Renal pelvis (tissue), 4 donors: ENCODE measurements around the gene ITGA8. TPM values are rescaled to one million over a fixed set of nuclear protein-coding genes. Genes with fewer than 3 reads are reported as not detected.

ENCODE experiments used
- DNase-seq: peaks from one replicate; pipeline ENCODE4 v3.0.0-alpha.2; 2013
- polyA plus RNA-seq, 3 donors: library from polyadenylated mRNA; unstranded; fragments of 120-200 nt; gene quantifications; one replicate each; pipeline ENCODE4 v1.2.1, GENCODE V29; 2013; ENCODE audit not compliant: insufficient read length in 3 of 3

Gene ITGA8
- polyA plus RNA-seq, 3 donors, result 27.8 to 46.1 (median 39.0) TPM

DNA sequence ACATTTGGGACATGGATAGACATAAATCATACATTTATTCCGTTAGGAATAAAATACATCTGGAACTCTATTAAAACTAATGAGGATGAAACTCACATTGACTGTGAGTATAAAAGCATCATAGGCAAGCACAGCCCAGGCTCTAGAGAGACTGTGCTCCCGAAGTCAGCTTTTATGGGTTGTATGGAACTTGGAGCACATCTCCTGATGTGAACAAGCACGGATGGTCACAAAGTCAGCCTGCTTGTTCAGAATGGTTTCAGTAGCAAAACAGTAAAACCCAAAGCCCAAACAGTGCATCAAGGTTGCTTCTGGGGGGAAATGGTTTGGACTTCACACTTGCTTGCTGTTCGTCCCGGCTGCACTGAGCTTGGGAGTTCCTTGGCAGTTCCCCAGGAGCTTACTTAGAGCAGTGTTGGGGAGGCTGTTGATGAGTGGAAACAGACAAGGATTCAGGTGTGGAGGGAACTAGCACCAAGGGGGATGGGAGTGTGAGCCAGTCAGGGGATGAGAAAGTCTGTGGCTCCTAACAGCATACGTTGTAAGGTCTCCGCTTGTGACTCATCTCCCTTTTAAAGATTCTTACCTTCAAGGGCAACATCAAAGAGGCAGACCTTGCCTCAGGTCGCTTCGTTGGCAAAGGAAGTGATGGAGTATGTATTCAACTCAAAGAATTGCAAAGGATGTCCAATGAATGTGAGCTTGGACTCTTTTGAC lies 19.7 kb upstream of the ITGA8 start:
- DNase-seq, result no peak

DNA sequence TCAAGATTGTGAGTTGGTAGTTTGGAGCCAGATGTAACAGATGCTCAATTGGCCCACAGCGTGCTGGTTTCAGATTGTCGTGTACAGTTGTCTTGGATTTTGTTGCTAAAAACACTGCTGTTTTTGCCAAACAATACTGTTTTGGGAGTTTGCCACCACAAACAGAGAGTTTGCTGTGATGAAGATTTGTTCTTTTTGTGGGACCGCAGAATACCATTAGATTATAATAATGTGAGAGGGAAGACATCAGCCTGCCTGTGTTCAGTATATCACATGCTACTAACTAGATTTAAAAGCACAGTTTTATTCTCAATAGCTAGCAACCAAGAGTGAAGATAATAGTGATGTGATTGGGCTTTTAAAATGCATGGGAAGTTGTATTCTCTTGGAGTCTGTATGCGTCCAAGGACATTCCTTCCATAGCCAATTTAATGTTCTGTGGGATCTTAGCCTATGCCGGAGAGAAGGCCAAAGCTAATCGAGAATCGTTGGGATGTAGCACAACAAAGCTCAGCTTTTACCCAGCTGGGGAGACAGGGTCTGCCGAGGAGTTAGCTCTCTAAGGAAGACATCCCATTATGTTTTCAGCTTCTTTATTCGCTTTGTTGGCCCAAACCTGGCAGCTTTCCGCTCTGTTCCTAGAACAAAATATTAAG lies 18.7 kb upstream of the ITGA8 start:
- peak; percentile 86 for DNase-seq

DNA sequence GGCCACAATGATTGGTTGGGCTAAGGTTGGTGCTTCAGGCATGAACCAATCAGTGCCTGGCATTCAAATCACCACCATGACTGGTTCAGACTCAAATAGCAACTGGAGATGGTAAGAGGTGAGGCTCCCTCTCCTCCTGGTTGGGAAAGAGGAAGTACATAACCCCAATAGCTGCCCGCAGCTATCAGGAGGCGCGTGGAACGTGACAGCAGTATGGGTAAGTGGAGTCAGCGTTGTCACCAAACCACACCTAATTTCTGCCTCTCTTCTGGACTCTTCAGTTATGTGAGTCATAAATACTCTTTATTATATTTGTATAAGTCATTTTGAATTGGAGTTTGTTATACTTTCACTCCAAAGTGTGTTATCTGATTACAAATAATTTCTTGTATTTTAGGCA lies 17.9 kb upstream of the ITGA8 start:
- no peak for DNase-seq

DNA sequence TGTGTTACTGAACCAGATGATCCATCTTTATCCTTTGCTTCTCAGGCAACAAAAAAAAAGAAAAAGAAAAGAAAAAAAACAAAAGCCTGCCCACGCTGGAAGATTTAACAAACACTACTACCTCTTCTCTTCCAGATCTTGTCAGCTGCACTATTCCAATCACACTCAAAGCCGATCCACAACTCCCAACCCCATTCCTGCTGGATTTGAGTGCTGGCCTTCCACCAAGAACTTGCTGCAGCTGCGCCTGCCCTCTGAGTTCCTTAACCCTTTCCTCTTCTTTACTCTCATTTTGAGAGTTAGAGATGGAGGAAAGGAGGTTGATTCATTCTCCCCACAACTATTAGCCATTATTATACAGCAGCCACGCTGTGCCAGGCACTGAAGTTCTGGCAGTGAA lies 16.0 kb upstream of the ITGA8 start:
- no peak for DNase-seq

DNA sequence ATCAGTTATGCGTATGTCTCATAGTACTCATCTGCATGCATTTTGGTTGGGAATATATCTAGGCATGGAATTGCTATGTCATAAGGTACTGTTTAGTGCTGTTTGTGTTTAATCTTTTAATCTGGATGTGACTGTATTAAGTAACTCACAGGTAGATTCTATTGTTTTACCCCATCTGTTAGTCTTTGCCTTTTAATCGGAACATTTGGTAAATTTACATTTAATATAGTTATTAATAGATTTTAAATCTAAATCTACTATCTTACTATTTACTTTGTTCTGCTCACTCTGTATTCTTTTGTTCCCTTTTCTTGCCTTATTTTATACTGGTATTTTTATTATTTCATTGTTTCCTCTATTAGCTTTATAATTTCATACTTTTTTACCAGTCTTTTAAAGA lies 10.6 kb upstream of the ITGA8 start:
- DNase-seq, result no peak

DNA sequence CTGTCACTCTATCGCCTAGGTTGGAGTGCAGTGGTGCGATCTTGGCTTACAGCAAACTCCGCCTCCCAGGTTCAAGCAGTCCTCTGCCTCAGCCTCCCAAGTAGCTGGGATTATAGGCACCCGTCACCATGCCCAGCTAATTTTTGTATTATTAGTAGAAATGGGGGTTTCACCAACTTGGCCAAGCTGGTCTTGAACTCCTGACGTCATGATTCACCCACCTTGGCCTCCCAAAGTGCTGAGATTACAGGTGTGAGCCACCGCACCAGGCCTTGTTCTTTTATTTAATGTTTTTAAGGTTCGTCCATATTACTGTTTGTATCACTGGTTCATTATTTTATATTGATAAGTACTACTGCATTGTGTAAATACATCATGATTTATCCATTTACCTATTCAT lies 10.2 kb upstream of the ITGA8 start:
- no peak for DNase-seq

DNA sequence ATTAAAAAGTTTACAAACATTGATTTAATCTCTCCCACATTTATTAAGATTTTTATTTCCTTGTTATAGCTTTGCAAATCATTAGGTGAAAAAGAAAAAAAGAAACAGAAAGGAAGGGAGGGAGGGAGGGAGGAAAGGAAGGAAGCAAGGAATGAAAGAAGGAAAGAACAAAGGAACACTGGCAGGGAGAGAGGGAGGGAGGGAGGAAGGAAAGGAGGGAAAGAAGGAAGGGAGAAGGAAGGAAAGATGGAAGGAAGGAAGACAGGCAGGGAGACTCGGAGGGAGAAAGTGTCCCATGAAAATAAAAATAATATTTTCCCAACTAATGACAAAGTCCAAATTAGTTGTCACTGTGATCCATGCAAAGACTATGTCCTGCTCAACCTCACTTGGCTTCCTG lies 6.3 kb upstream of the ITGA8 start:
- no peak for DNase-seq

DNA sequence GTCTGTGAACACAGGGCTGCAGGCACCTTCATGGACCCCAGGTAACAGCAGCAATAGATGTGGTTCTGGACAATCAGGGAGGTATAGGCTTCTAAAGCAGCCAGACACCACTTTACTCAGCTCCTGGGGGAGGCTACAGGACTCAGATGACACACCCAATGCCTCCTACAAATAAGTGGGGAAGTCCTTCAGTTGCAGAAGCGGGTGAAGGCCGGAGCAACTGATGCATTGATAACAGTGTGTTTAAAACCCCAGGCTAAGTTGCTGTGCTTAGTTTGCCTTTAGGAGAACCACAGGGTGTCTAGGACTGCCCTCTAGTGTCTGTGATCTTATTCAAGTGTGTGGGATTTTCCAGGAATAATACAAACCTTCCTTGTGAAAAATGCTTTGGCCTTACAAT lies 5.9 kb upstream of the ITGA8 start:
- peak; percentile 57 for DNase-seq

DNA sequence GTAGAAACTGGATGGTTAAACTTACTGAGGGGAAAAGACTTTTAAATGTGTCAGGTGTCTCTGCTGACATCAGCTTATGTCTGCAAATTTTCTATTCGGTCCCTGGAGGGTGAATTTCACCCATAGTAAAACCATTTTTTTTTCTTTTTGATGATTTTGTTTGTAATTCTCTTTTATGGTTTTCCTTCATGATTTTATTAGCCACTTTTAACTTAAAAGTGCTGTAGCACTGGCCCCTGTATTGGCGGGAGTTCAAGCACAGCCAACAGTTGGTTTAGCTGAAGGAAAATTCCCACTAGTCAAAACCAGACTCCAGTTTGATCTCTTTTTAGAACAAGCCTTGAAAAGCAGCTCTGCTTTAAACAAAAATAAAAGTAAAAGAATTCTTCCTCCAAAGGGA lies 5.0 kb upstream of the ITGA8 start:
- no peak for DNase-seq

DNA sequence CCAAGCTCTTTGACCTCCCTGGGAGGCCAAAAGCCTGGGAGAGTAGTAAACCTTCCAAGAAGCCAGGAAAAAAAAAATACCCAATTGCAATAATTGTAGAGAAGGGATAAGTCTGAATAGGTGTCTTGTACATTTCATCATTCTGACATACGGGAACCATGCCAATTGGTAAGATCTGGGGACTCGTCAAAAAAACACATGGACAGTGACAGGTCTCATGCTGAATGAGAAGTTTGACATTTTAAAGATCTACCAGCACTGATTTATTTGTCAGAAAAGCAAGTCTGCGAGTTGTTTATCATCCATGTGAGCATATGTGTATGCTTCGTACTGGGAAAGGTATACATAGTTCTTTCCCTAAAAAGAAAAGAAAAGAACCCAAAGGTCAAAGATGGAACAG lies 4.1 kb upstream of the ITGA8 start:
- DNase-seq, result no peak

DNA sequence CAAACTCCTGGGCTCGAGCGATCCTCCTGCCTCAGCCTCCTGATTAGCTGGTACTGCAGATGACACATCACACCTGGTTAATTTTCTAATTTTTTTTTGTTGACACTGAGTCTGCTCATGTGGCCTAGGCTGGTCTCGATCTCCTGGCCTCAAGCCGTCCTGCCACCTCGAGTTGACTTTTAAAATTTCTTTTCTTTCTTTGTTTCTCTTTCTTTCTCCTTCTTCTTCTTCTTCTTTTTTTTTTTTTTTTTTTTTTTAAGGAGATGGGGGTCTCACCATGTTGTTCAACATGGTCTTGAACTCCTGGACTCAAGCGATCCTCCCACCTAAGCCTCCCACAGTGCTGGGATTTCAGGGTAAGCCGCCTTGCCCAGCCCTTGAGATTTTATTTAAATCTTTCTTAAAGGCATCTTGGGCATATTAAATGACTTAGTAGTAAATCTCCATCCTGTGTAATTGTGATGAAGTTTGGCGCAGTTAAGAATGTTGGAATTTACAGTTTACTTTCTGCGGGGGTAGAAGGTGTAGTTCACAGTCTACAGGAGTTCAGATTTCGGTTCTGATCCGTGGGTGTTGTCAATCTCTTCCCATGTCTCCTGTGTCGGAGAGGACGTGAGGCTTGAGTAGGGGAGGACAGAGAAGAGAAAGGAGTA lies 1.0 kb upstream of the ITGA8 start:
- peak; percentile 81 for DNase-seq

DNA sequence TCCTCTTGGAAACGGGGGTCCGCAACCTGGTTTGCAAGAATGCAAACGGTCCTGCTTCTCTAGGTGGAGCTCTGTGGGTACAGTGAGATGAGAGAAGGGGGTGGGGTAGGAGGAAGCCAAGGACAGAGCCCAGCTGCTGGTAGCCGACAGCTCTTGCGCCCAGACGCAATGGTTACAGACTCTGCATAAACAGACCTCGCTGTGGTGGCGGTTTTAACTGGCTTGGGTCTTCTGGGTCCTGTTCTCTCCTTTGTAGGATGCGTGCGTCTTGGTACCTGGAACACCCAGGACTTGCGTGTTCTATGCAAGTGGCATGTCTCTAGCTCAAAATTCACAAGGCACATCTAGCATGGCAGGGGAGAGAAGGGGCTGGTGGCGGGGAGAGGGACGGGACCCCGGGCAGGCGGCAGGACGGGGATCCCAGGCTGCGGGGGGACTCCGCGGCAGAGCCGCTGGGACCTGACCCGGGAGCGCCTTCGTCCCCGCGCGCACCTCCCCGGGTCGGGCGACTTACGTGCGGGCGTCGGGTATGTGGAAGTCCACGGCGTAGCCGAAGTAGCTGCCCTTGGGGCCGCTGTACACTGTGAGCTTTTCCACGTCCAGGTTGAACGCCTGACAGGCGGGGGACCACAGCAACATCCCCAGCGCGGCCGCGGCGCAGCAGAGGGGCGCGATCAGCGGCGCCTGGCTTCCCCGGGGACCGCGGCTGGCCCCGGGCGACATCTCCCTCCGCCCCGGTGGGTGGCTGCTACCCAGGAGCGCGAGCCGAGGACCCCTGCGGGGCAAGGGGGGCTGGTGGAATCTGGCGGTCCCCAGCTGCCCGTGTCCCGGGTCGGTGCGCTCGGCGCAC lies 448 bp downstream of the ITGA8 start:
- DNase-seq, result peak; percentile 60

DNA sequence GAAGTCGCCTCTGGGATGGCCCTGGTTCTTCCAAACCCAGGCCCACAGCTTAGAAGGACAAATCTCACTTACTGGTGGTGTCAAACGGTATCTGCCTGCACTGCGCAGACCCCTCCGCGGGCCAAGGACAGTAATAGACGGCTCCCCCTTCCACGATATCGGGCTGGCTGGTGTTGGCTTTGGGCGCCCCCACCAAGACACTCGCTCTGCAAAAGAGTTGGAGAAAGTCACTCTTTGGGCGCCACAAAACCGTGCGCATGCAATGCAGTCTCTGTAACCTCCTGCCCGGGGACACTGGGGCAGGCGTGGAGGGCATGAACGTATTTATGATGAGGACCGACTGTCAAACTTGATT lies 1.1 kb downstream of the ITGA8 start:
- no peak for DNase-seq

DNA sequence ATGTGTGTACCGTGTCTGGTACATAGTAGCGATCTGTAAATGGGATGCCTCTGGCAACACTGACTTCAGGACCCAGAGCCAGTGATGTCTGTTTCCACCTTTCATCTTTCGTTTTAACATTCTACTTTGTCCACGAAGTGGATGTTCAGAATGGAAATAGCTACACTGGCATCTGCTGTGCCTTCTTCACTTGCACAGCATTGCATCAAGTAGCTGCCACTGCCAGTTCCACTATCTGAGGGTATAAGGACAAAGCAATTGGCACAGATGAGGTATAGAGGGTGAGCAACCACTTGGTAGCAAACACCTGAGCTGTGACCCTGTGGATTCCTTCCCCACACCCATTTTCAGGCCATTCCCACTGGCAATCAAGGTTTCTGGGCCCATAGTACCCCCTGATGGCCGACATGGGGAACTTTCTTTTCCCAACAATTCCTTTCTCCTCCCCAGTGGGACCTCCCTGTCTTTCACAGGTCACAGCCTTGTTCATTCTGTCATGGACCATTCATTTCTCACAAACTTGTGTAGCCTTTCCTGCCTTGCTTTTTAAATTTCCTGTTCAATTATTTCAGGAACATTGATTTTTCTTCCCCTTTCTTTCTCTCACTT lies 4.0 kb downstream of the ITGA8 start:
- no peak for DNase-seq

DNA sequence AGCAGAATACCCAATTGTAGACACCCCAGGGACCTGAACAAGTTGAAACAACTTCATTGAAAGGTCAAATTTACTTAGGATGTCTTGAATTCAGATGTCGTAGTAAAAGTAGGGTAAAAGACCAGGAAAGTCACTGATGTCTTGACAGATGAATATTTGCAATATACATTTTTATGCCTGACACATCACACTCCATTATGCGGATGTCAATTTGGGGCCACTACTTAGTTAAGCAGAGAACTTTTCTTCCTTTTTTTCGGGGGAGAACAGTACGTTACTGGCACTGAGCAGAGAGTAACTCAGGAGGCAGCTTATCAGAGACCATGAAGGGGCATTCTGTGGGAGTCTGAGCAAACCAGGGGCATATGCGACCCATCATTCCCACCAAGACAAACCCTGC lies 4.9 kb downstream of the ITGA8 start:
- DNase-seq, result no peak

DNA sequence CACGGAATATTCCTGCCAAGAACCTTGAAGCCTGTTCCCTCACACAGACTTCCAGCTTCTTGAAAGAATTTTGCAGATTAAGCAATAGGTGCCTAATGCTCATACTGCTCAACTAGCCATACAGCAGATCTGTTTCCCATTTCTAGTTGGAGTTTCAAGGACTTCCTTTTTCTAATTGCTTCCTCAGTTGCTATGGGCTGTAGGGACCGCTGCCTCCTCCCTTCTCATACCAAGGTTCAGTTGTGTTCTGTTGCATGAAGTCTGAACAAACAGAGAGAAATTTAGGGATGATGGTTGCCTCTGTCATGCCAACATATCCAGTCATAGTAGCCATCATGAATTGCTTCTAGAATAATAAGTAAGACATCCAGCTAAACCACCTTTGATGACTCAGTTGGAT lies 6.8 kb downstream of the ITGA8 start:
- no peak for DNase-seq

DNA sequence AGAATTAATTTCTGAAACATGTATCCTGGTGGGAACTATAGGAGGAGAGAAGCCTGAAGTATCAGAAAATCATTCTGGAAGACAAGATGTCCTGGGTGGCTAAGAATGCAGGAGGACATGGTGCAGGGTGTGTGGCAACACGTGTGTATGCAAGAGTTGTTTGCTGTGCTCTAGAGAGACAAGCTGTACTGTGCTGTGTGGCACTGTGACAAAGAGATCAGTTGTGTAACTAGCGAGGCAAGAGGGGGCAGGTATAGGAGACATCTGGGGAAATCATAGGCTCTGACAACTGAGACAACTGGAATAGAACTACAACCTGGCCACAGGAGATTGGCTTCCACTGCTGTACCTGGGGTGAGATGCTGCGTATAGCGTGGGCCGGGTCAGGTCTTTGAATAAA lies 9.3 kb downstream of the ITGA8 start:
- DNase-seq, result no peak

DNA sequence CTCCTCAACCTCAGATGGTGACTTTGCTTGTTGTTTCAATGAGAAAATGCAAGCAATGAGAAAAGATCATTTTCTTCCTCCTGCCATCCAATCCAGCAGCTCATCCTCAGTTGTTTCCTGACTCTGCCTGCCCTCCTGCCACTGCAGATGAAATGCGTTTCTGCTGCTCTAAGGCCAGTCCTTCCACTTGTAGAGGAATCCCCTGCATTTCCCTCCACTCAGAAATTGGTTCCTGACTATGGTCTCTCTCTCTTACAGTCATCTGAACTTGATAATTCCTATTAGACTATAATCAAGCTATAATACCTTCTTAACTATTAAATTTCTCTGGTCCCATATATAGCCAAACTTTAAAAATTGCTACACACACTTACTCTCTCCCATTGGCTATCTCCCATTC lies 14.4 kb downstream of the ITGA8 start:
- no peak for DNase-seq

DNA sequence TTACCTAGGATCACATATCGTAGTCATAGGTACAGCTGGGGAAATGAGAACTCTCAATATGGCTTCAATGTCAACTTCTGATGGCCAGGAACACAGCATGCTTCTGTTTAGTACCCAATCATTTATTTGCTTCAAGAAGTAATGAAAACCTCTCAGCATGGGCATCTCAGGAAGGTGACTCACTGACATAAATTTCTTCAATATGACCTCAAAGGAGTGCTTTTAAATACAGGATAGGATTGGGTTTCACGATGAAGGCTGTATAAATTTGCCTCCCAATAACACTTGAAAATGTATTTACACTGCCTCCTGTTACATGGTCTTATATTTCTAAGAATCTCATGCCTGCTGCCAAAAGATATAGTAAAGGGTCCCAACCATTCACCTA lies 15.1 kb downstream of the ITGA8 start:
- no peak for DNase-seq

DNA sequence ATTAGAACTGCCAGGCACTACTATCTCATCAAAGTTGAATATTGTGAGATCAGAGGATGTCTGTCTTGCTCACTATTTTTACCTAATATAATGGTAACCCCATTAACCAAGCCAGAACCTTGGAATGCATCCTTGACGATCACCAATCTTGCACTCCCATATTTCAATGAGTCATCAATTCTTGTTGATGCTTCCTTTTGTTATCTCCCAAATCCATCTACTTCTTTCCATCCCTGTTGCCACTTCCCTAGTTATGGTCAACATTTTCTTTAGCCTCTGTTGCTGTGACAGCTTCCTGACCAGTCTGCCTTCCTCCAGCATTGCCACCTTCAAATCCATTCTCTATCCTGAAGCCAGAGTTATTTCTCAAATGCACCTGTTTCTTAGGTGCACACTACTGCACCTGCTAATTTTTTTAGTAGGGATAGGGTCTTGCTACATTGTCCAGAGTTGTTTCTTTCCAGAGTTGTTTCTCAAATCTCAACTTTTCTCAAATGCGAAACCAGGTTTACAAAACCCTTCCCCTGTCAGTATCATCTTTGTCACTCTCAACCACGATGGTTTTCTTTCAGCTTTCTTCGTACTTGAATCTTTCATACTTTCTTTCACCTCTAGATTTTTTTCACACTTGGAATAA lies 15.7 kb downstream of the ITGA8 start:
- DNase-seq, result no peak

DNA sequence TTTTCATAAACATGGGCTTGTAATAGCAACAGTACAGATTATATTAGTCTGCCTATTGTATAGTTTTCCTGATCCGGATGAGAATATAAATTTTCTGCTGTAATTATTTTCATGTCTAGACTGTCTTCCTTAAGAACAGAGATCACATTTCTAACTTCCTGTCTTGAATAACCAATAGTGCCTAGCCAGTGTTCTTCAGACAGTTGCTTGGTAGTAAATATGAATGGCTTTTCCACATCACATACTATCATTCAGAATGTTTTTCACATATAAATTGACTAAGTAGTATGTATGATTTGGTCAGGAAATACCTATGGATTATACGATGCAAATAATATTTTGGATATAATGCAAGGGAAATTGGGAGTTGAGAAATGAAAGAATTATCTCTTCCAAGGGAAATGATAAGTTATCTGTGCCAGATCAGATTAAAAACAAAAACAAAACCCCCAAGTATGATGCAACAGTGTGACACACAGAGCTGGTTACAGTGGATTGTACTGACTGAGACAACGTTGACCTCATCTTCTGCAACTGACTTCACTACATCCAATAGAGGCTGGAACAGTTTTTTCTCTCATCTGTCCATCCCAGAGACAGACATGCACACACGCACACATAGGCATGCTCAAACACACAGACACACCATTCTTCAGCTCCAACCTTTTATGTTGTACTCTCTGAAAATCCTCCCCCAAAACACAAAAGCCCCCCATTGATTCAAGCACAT lies 16.4 kb downstream of the ITGA8 start:
- no peak for DNase-seq
